Measurements from ENCODE around the gene SLC35A2.

DNA sequence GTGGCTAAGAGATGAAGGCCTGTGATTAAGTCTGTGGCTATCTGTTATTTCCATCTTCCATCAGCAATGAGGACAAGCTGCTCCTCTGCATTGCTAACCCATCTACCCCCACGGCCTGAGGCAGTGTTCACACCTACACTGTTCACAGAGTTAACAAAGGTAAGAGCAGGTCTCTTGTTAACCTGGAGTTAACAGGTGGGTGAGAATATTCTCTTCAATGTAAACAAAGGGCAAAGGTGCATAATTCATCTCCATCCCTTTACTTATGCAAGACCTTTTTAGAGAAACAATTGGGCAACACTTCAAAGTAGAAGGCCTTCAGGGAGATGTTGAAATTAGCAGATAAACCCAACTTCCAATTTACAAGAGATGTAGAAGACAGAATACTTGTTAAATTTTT, 2.8 kb downstream of the SLC35A2 start:
- TF ChIP-seq, protein P1, sequence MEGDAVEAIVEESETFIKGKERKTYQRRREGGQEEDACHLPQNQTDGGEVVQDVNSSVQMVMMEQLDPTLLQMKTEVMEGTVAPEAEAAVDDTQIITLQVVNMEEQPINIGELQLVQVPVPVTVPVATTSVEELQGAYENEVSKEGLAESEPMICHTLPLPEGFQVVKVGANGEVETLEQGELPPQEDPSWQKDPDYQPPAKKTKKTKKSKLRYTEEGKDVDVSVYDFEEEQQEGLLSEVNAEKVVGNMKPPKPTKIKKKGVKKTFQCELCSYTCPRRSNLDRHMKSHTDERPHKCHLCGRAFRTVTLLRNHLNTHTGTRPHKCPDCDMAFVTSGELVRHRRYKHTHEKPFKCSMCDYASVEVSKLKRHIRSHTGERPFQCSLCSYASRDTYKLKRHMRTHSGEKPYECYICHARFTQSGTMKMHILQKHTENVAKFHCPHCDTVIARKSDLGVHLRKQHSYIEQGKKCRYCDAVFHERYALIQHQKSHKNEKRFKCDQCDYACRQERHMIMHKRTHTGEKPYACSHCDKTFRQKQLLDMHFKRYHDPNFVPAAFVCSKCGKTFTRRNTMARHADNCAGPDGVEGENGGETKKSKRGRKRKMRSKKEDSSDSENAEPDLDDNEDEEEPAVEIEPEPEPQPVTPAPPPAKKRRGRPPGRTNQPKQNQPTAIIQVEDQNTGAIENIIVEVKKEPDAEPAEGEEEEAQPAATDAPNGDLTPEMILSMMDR (IDR thresholded peaks at IDR 0.05; ENCODE audit: borderline replicate concordance, extremely low read depth, low read length, poor library complexity, severe bottlenecking) = no peak
- TF ChIP-seq EZH2 (IDR thresholded peaks at IDR 0.05; ENCODE audit: borderline replicate concordance, low read depth, low read length, severe bottlenecking) = no peak
